Fibroblast of villous mesenchyme (primary cell): ENCODE results near the gene ERGIC1. TPM values are rescaled to one million over a fixed set of nuclear protein-coding genes. Genes with fewer than 3 reads are reported as not detected.
"Not testable (repeated sequence)": the region's sequence is repeated elsewhere in the genome, so short reads cannot be mapped to it uniquely, and the experiment has no call there.

ENCODE experiments used
- DNase-seq: peaks from one replicate; pipeline ENCODE4 v3.0.0-alpha.2; 2010; ENCODE audit warnings: low read depth
- H3K4me3 ChIP-seq: 2 replicates; pipeline ENCODE4 v1.5.1; 2011; ENCODE audit warnings: low read depth, mild to moderate bottlenecking, low read length
- total RNA-seq: library from RNA; depleted of rRNA; stranded (reverse); fragments of >200 nt; gene quantifications from 2 replicates; pipeline ENCODE4 v1.2.3, GENCODE V29; 2012
- TF ChIP-seq, protein P1 (sequence below): IDR thresholded peaks from 2 replicates; pipeline ENCODE4 v1.5.1; 2012; ENCODE audit warnings: low read depth, mild to moderate bottlenecking, low read length; ENCODE audit not compliant: insufficient read depth

ERGIC1 gene
- total RNA-seq, 1 donor, result 139 TPM

DNA sequence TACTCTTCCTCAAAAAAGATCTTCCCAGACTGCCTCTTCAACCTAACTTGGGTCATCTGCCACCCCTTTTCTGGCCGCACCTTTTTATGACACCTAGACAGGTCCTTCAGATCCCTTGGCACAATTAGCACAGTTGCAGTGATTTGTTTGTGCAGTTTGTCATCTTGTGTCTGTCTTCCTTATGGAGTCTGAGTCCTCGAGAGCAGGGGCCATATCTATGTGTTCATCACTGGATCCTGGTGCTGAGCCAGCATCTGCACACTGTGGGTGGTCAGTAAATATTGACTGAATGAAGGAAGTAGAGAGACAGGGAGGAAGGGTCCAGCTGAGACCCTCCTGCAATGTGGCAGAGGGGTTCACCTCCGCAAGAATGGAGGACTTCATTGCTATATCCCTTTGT lies 14.4 kb downstream of the ERGIC1 start:
- DNase-seq, result no peak
- TF ChIP-seq, protein P1, sequence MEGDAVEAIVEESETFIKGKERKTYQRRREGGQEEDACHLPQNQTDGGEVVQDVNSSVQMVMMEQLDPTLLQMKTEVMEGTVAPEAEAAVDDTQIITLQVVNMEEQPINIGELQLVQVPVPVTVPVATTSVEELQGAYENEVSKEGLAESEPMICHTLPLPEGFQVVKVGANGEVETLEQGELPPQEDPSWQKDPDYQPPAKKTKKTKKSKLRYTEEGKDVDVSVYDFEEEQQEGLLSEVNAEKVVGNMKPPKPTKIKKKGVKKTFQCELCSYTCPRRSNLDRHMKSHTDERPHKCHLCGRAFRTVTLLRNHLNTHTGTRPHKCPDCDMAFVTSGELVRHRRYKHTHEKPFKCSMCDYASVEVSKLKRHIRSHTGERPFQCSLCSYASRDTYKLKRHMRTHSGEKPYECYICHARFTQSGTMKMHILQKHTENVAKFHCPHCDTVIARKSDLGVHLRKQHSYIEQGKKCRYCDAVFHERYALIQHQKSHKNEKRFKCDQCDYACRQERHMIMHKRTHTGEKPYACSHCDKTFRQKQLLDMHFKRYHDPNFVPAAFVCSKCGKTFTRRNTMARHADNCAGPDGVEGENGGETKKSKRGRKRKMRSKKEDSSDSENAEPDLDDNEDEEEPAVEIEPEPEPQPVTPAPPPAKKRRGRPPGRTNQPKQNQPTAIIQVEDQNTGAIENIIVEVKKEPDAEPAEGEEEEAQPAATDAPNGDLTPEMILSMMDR, result no peak
- H3K4me3 ChIP-seq, result no peak overlapping the region

GRCh38 chr5:172849606-172850453 lies 15.8 kb downstream of the ERGIC1 start:
- DNase-seq, result no peak
- TF ChIP-seq, protein P1, result no peak
- H3K4me3 ChIP-seq, result no peak overlapping the region

GRCh38 chr5:172850454-172850797 lies 16.4 kb downstream of the ERGIC1 start:
- no peak for DNase-seq
- H3K4me3 ChIP-seq, result no peak overlapping the region
- TF ChIP-seq, protein P1, result no peak

DNA sequence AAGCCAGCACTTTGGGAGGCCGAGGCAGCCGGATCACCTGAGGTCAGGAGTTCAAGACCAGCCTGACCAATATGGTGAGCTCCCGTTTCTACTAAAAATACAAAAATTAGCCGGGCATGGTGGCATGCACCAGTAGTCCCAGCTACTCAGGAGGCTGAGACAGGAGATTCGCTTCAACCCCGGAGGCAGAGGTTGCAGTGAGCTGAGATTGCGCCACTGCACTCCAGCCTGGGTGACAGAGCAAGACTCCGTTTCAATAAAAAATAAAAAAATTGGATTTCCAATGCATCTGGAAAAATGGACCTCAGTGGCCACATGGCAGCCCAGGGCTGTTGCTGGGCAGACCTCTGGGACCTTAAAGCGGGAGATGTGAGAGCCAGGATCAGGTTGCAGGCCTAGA lies 17.2 kb downstream of the ERGIC1 start:
- H3K4me3 ChIP-seq, DNase-seq: not testable (repeated sequence)

DNA sequence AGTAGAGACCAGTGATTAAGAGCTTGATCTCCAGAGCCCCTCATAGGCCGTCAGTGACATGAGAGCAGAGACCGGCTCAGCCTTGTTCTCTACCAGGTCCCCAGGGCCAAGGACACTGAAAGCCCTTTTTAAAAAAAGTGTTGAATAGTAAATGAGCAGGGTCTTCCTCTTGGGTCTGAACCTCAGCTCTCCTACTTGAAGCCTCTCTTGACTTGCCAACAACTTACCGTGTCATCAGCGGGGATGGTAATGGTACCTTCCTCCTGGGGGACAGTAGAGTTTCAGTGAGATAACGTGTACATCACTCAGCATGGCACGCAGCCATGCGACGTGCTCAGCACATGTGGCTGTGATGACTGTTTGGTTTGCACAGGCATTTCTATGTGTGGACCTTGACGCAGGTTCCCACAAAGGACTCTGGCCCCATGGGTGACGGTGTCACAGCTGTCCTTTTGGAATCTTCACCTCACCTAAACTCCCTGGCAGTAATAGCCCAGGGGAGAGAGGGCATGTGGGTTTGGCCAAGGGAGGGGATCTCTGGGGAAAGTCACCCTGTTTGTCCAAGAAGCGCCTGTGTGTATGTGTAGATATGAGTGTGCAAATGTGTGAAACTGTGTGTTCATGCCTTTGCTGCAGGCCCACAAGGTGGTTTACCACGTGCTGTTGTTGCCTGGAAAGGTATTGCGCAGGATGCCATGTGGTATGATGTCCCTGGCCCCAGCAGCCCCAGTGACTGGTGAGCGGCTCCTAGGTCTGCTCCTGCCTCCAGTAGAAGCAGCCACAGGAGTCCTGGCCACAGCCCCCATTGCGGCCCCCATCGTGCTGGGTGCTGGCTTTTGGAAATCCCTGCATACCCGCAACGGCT lies 18.7 kb downstream of the ERGIC1 start:
- TF ChIP-seq, protein P1, result no peak
- no peak overlapping the region for H3K4me3 ChIP-seq
- peak; percentile 33 for DNase-seq

GRCh38 chr5:172853355-172853975 lies 19.4 kb downstream of the ERGIC1 start:
- TF ChIP-seq, protein P1, result no peak
- DNase-seq, result peak; percentile 69
- H3K4me3 ChIP-seq, result no peak overlapping the region

- no peak overlapping the region for H3K4me3 ChIP-seq
- DNase-seq, result peak; percentile 83
- TF ChIP-seq, protein P1, result no peak
These were observed 20.4 kb downstream of the ERGIC1 start for GRCh38 chr5:172854451-172854871.
